Neural cell (in vitro differentiated cells): ENCODE results near the gene SLC25A13. TPM values are rescaled to one million over a fixed set of nuclear protein-coding genes. Genes with fewer than 3 reads are reported as not detected.

Experiments used
- H2AFZ ChIP-seq: fragments of 200-600, 300-800 bp; sonication (generic), shearing (Covaris generic); 2 replicates; pipeline ENCODE4 v1.6.0; 2014; ENCODE audit warnings: low read depth, mild to moderate bottlenecking, antibody characterized with exemption, low read length, moderate library complexity
- H3F3A ChIP-seq: fragments of 200-600 bp; shearing (Covaris generic); 2 replicates; pipeline ENCODE4 v1.6.1; 2016; ENCODE audit warnings: mild to moderate bottlenecking, moderate library complexity, mixed read lengths, antibody characterized with exemption, low read length; ENCODE audit not compliant: insufficient read depth, poor library complexity, severe bottlenecking
- H3K27ac ChIP-seq: fragments of 200-600, 300-800 bp; sonication (generic), shearing (Covaris generic); 2 replicates; pipeline ENCODE4 v1.5.1; 2014; ENCODE audit warnings: mild to moderate bottlenecking, low read length, moderate library complexity
- H3K27me3 ChIP-seq: fragments of 300-800, 200-600 bp; sonication (generic), shearing (Covaris generic); 2 replicates; pipeline ENCODE4 v1.6.0; 2014; ENCODE audit warnings: mild to moderate bottlenecking, low read depth, low read length, moderate library complexity; ENCODE audit not compliant: insufficient read depth
- H3K36me3 ChIP-seq: fragments of 300-800, 200-600 bp; sonication (generic), shearing (Covaris generic); 2 replicates; pipeline ENCODE4 v1.5.1; 2014; ENCODE audit warnings: mild to moderate bottlenecking, antibody characterized with exemption, low read length, moderate library complexity; ENCODE audit not compliant: insufficient read depth
- H3K4me2 ChIP-seq: fragments of 300-800, 200-600 bp; sonication (generic), shearing (Covaris generic); 2 replicates; pipeline ENCODE4 v1.6.0; 2014; ENCODE audit warnings: mild to moderate bottlenecking, low read length
- H3K4me3 ChIP-seq: fragments of 300-800, 200-600 bp; sonication (generic), shearing (Covaris generic); 2 replicates; pipeline ENCODE4 v1.5.1; 2014; ENCODE audit warnings: mild to moderate bottlenecking, low read length, moderate library complexity
- H3K79me2 ChIP-seq: fragments of 200-600 bp; shearing (Covaris generic); replicated peaks from 2 replicates; pipeline ENCODE4 v1.6.0; 2014; ENCODE audit warnings: mild to moderate bottlenecking, low read length, moderate library complexity; ENCODE audit not compliant: insufficient read depth
- H3K9ac ChIP-seq: fragments of 300-800, 200-600 bp; sonication (generic), shearing (Covaris generic); 2 replicates; pipeline ENCODE4 v1.6.1; 2016; ENCODE audit warnings: mild to moderate bottlenecking, low read length, mixed read lengths
- H3K9me2 ChIP-seq: fragments of 200-600 bp; shearing (Covaris generic); 2 replicates; pipeline ENCODE4 v1.6.1; 2016; ENCODE audit warnings: mild to moderate bottlenecking, low read length, mixed read lengths; ENCODE audit not compliant: insufficient read depth
- H3K9me3 ChIP-seq: fragments of 200-600, 300-800 bp; sonication (generic), shearing (Covaris generic); 2 replicates; pipeline ENCODE4 v1.6.1; 2016; ENCODE audit warnings: mild to moderate bottlenecking, mixed run types, low read length, moderate library complexity, mixed read lengths
- H4K20me1 ChIP-seq: fragments of 200-600 bp; shearing (Covaris generic); 2 replicates; pipeline ENCODE4 v1.6.1; 2016; ENCODE audit warnings: mild to moderate bottlenecking, mixed run types; ENCODE audit not compliant: insufficient read depth
- CTCF ChIP-seq: fragments of 450-650 bp; IDR thresholded peaks from 2 replicates; pipeline ENCODE4 v1.5.1; 2014; ENCODE audit warnings: antibody characterized with exemption, mild to moderate bottlenecking, moderate library complexity; ENCODE audit not compliant: poor library complexity, severe bottlenecking
- EP300 ChIP-seq: fragments of 450-650 bp; conservative IDR thresholded peaks from 2 replicates; pipeline ENCODE4 v1.6.1; 2014; ENCODE audit warnings: antibody characterized with exemption, mild to moderate bottlenecking, moderate library complexity; ENCODE audit not compliant: poor library complexity, severe bottlenecking
- EZH2 ChIP-seq: fragments of 200-600, 300-800 bp; shearing (Covaris generic), sonication (generic); IDR thresholded peaks from 2 replicates; pipeline ENCODE4 v1.6.1; 2014; ENCODE audit warnings: antibody characterized with exemption, low read length, borderline replicate concordance, mild to moderate bottlenecking; ENCODE audit not compliant: insufficient read depth, poor library complexity, severe bottlenecking
- MXI1 ChIP-seq: fragments of 450-650 bp; conservative IDR thresholded peaks from 2 replicates; pipeline ENCODE4 v1.6.1; 2014; ENCODE audit warnings: antibody characterized with exemption, mild to moderate bottlenecking; ENCODE audit not compliant: poor library complexity, severe bottlenecking
- POLR2AphosphoS5 ChIP-seq: IDR thresholded peaks from 2 replicates; pipeline ENCODE4 v1.6.1; 2012
- RAD21 ChIP-seq: fragments of 450-650 bp; conservative IDR thresholded peaks from 2 replicates; pipeline ENCODE4 v1.6.1; 2014; ENCODE audit warnings: antibody characterized with exemption, mild to moderate bottlenecking, moderate library complexity
- REST ChIP-seq: IDR thresholded peaks from 2 replicates; pipeline ENCODE4 v1.6.1; 2012; ENCODE audit warnings: borderline replicate concordance
- SMC3 ChIP-seq: fragments of 450-650 bp; conservative IDR thresholded peaks from 2 replicates; pipeline ENCODE4 v1.6.1; 2014; ENCODE audit warnings: antibody characterized with exemption, mild to moderate bottlenecking, moderate library complexity; ENCODE audit not compliant: poor library complexity
- TAF1 ChIP-seq: IDR thresholded peaks from 2 replicates; pipeline ENCODE4 v1.6.1; 2012; ENCODE audit warnings: low read depth
- polyA plus RNA-seq: library from polyadenylated mRNA; depleted of rRNA; stranded (reverse); fragments of >200 nt; gene quantifications from 2 replicates; pipeline ENCODE4 v1.2.3, GENCODE V29; 2014

The SLC25A13 gene
- polyA plus RNA-seq, 1 donor from 2014 or later = 20.2 TPM

GRCh38 chr7:96189129-96189820, 132.6 kb downstream of the SLC25A13 start:
- H3K9me2 ChIP-seq = no peaks in the 10 kb centered on the region
- no peaks in the 10 kb centered on the region for H4K20me1 ChIP-seq
- no peaks in the 10 kb centered on the region for H3K27me3 ChIP-seq
- no peak overlapping the region for H3K4me3 ChIP-seq
- H3K36me3 ChIP-seq = no peaks in the 10 kb centered on the region
- H3K4me2 ChIP-seq = no peak overlapping the region
- no peaks in the 10 kb centered on the region for H3K9me3 ChIP-seq
- H3K9ac ChIP-seq = no peak overlapping the region
- H3F3A ChIP-seq = no peaks in the 10 kb centered on the region
- H3K27ac ChIP-seq = no peak overlapping the region
- H3K79me2 ChIP-seq = no peaks in the 10 kb centered on the region
- H2AFZ ChIP-seq = no peak overlapping the region
- TF ChIP-seq MXI1 (no peak), EZH2 (no peak), POLR2AphosphoS5 (no peak), CTCF (no peak), TAF1 (no peak), REST (no peak), EP300 (no peak), RAD21 (no peak), SMC3 (no peak)

- H3K4me3 ChIP-seq = no peak overlapping the region
- no peaks in the 10 kb centered on the region for H3F3A ChIP-seq
- H2AFZ ChIP-seq = no peak overlapping the region
- H4K20me1 ChIP-seq = no peaks in the 10 kb centered on the region
- no peaks in the 10 kb centered on the region for H3K79me2 ChIP-seq
- TF ChIP-seq TAF1 = no peak
- no peaks in the 10 kb centered on the region for H3K9me2 ChIP-seq
- H3K27me3 ChIP-seq = no peaks in the 10 kb centered on the region
- H3K36me3 ChIP-seq = no peaks in the 10 kb centered on the region
- H3K9me3 ChIP-seq = no peaks in the 10 kb centered on the region
- no peak overlapping the region for H3K9ac ChIP-seq
- no peak overlapping the region for H3K4me2 ChIP-seq
- no peak overlapping the region for H3K27ac ChIP-seq
Measured at GRCh38 chr7:96188591-96188991, 133.3 kb downstream of the SLC25A13 start.

GRCh38 chr7:96188174-96188581, 133.7 kb downstream of the SLC25A13 start:
- H3K9me2 ChIP-seq = no peaks in the 10 kb centered on the region
- H3K27ac ChIP-seq = no peak overlapping the region
- H3K9me3 ChIP-seq = no peaks in the 10 kb centered on the region
- H4K20me1 ChIP-seq = no peaks in the 10 kb centered on the region
- no peak overlapping the region for H3K4me2 ChIP-seq
- no peaks in the 10 kb centered on the region for H3K36me3 ChIP-seq
- no peaks in the 10 kb centered on the region for H3K27me3 ChIP-seq
- TF ChIP-seq EZH2 (no peak), CTCF (no peak), SMC3 (no peak), RAD21 (no peak), POLR2AphosphoS5 (no peak), EP300 (no peak), MXI1 (no peak), TAF1 (no peak), REST (no peak)
- H3K4me3 ChIP-seq = no peak overlapping the region
- no peak overlapping the region for H2AFZ ChIP-seq
- H3K9ac ChIP-seq = no peak overlapping the region
- no peaks in the 10 kb centered on the region for H3F3A ChIP-seq
- no peaks in the 10 kb centered on the region for H3K79me2 ChIP-seq
